Keratinocyte (primary cell): Measurements from ENCODE around the gene ETFA. TPM values are rescaled to one million over a fixed set of nuclear protein-coding genes. Genes with fewer than 3 reads are reported as not detected.

Experiments used
- DNase-seq: peaks from one replicate; pipeline ENCODE4 v3.0.0-alpha.2; 2011; ENCODE audit warnings: low read depth, missing footprints, low spot score
- FAIRE-seq: peaks from 2 replicates; lab custom pipeline; 2011; peaks lifted over from hg19 to GRCh38; lab: Jason Lieb, UNC
- H2AFZ ChIP-seq: 2 replicates; pipeline ENCODE4 v1.6.0; 2012; ENCODE audit warnings: low read length, control low read depth, inconsistent platforms; ENCODE audit not compliant: control insufficient read depth
- H3K27ac ChIP-seq: 2 replicates; pipeline ENCODE4 v1.5.1; 2011; ENCODE audit warnings: low read length; ENCODE audit not compliant: control insufficient read depth, insufficient read depth
- H3K27me3 ChIP-seq: 3 replicates; pipeline ENCODE4 v1.6.0; 2011; ENCODE audit warnings: low read length; ENCODE audit not compliant: control insufficient read depth, insufficient read depth; ENCODE audit errors: extremely low read depth
- H3K36me3 ChIP-seq, 2 experiments: 2 replicates in 1 of 2; 3 replicates in 1 of 2; pipeline ENCODE4 v1.5.1; 2011; ENCODE audit warnings: low read length in 2 of 2, mild to moderate bottlenecking in 1 of 2; ENCODE audit not compliant: control insufficient read depth in 2 of 2, insufficient read depth in 2 of 2; ENCODE audit errors: extremely low read depth in 1 of 2
- H3K4me1 ChIP-seq: 3 replicates; pipeline ENCODE4 v1.5.1; 2011; ENCODE audit warnings: low read length; ENCODE audit not compliant: control insufficient read depth, insufficient read depth; ENCODE audit errors: extremely low read depth
- H3K4me2 ChIP-seq: 3 replicates; pipeline ENCODE4 v1.6.0; 2011; ENCODE audit warnings: low read depth, low read length; ENCODE audit not compliant: control insufficient read depth, insufficient read depth; ENCODE audit errors: extremely low read depth
- H3K4me3 ChIP-seq, 3 experiments: fragments of 200-600 bp in 1 of 3; sonication (generic) in 1 of 3; 2 replicates in 2 of 3; 3 replicates in 1 of 3; pipeline ENCODE4 v1.5.1; 2011 to 2016; ENCODE audit warnings: low read length in 3 of 3, mild to moderate bottlenecking in 3 of 3, control low read depth in 2 of 3, inconsistent platforms in 1 of 3, low read depth in 1 of 3, mixed read lengths in 1 of 3, mixed run types in 1 of 3, moderate library complexity in 1 of 3; ENCODE audit not compliant: control insufficient read depth in 2 of 3, insufficient read depth in 2 of 3; ENCODE audit errors: extremely low read depth in 1 of 3
- H3K79me2 ChIP-seq: 2 replicates; pipeline ENCODE4 v1.6.0; 2012; ENCODE audit warnings: low read length; ENCODE audit not compliant: control insufficient read depth, insufficient read depth
- H3K9ac ChIP-seq: 3 replicates; pipeline ENCODE4 v1.6.0; 2011; ENCODE audit warnings: low read length; ENCODE audit not compliant: control insufficient read depth, insufficient read depth; ENCODE audit errors: extremely low read depth
- H3K9me1 ChIP-seq: 3 replicates; pipeline ENCODE4 v1.6.0; 2011; ENCODE audit warnings: low read length; ENCODE audit not compliant: control insufficient read depth, insufficient read depth; ENCODE audit errors: extremely low read depth
- H3K9me3 ChIP-seq: 2 replicates; pipeline ENCODE4 v1.5.1; 2012; ENCODE audit warnings: low read depth, low read length; ENCODE audit not compliant: control insufficient read depth
- H4K20me1 ChIP-seq: 3 replicates; pipeline ENCODE4 v1.6.0; 2011; ENCODE audit warnings: low read length; ENCODE audit not compliant: control insufficient read depth, insufficient read depth; ENCODE audit errors: extremely low read depth
- EZH2 ChIP-seq: IDR thresholded peaks from one replicate; pipeline ENCODE4 v1.6.1; 2012; ENCODE audit warnings: inconsistent platforms, mild to moderate bottlenecking, low read length, moderate library complexity
- dilution Hi-C: fragments of 300-500 bp; cut with MboI; formaldehyde crosslinking; loops from one replicate; pipeline ENCODE4 v1.7.0; 2020; ENCODE audit warnings: low sequenced_read_pairs; ENCODE audit not compliant: extremely low pct_ligation_motif_present
- polyA plus RNA-seq, 5 experiments: library from polyadenylated mRNA; depleted of rRNA in 3 of 5; stranded (reverse) in 3 of 5; stranded (forward) in 1 of 5; unstranded in 1 of 5; fragments of >200 nt; gene quantifications; 1 replicate in 1 of 5; 2 replicates in 3 of 5; 3 replicates in 1 of 5; pipeline versions ENCODE4 v1.2.1 to v1.2.3, GENCODE V29; 2011 to 2012; ENCODE audit warnings: missing spikeins in 2 of 5, low read depth in 1 of 5, low replicate concordance in 1 of 5
- TF ChIP-seq, protein P1 (sequence below), 3 experiments: IDR thresholded peaks in 1 of 3; conservative IDR thresholded peaks in 1 of 3; optimal IDR thresholded peaks in 1 of 3; 2 replicates in 2 of 3; 3 replicates in 1 of 3; pipeline versions ENCODE3 to v1.5.1; 2011; ENCODE audit warnings: low read length in 3 of 3, mild to moderate bottlenecking in 3 of 3, moderate library complexity in 2 of 3, control low read depth in 1 of 3, inconsistent platforms in 1 of 3; ENCODE audit not compliant: insufficient read depth in 2 of 3; ENCODE audit errors: extremely low read depth in 1 of 3

The ETFA gene
- polyA plus RNA-seq, 1 donor (not counting 4 experiments of a cell fraction or from before 2014, with no cell fraction given) = 230 TPM

DNA sequence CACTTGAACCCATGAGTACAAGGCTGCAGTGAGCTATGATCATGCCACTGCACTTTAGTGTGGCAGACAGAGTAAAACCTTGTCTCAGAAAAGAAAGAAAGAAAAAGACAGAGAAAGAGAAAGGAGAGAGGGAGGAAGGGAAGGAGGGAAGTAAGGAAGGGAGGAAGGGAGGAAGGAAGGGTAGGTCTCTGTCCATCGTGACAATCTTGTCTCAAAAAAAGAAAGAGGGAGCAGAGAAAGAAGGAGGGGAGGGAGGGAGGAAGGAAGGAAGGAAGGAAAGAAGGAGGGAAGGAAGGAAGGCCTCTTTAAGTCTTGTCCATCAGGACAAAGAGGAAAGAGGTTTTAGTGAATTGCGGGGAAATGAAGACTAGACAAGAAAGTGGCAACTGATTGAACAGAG is 122.2 kb downstream of the ETFA start:
- no peaks in the 10 kb centered on the region for H3K9me1 ChIP-seq
- FAIRE-seq = no peak
- peaks cover 5% of the 10 kb centered on the region for H3K27me3 ChIP-seq
- DNase-seq = no peak
- H3K9me3 ChIP-seq = no peaks in the 10 kb centered on the region
- H4K20me1 ChIP-seq = no peaks in the 10 kb centered on the region
- no peak for TF ChIP-seq EZH2
- TF ChIP-seq, protein P1, sequence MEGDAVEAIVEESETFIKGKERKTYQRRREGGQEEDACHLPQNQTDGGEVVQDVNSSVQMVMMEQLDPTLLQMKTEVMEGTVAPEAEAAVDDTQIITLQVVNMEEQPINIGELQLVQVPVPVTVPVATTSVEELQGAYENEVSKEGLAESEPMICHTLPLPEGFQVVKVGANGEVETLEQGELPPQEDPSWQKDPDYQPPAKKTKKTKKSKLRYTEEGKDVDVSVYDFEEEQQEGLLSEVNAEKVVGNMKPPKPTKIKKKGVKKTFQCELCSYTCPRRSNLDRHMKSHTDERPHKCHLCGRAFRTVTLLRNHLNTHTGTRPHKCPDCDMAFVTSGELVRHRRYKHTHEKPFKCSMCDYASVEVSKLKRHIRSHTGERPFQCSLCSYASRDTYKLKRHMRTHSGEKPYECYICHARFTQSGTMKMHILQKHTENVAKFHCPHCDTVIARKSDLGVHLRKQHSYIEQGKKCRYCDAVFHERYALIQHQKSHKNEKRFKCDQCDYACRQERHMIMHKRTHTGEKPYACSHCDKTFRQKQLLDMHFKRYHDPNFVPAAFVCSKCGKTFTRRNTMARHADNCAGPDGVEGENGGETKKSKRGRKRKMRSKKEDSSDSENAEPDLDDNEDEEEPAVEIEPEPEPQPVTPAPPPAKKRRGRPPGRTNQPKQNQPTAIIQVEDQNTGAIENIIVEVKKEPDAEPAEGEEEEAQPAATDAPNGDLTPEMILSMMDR (optimal IDR thresholded peaks at IDR 0.05 in 1 of 3, IDR thresholded peaks at IDR 0.05 in 1 of 3, conservative IDR thresholded peaks at IDR 0.05 in 1 of 3; ENCODE audit: extremely low read depth in 1 of 3, insufficient read depth in 2 of 3, low read length in 3 of 3) = no peak
- no peak overlapping the region for H3K4me3 ChIP-seq
- dilution Hi-C loops = no loop called here
- no peak overlapping the region for H2AFZ ChIP-seq
- H3K27ac ChIP-seq = no peak overlapping the region
- peaks cover 12% of the 10 kb centered on the region for H3K4me1 ChIP-seq
- H3K9ac ChIP-seq = no peak overlapping the region
- no peak overlapping the region for H3K4me2 ChIP-seq
- no peaks in the 10 kb centered on the region for H3K79me2 ChIP-seq
- H3K36me3 ChIP-seq = no peaks in the 10 kb centered on the region

DNA sequence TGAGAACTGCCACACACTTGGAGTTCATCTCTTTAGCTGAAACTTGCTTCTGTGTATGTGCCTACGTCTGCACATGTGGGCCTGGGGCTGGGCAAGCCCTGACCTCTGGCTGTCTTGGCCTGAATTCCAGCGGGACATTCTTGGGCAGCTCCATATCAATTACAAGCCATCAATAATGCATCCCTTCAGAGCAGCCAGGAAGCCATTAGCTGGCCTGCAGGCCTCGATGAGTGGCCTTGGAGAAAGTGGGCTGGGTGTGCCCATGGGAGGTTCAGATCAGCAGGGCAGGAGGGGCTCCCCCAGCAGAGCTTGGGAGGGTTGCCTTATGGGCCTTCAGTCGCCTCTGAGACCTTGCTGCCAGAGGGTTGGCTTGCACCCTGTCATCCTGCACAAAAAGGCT is 124.1 kb downstream of the ETFA start:
- H3K36me3 ChIP-seq = no peaks in the 10 kb centered on the region
- no peak overlapping the region for H3K4me3 ChIP-seq
- H3K9me1 ChIP-seq = no peaks in the 10 kb centered on the region
- no peak overlapping the region for H3K9ac ChIP-seq
- H4K20me1 ChIP-seq = no peaks in the 10 kb centered on the region
- H3K27me3 ChIP-seq = peaks cover 5% of the 10 kb centered on the region
- FAIRE-seq = no peak
- TF ChIP-seq, protein P1 (optimal IDR thresholded peaks at IDR 0.05 in 1 of 3, IDR thresholded peaks at IDR 0.05 in 1 of 3, conservative IDR thresholded peaks at IDR 0.05 in 1 of 3; ENCODE audit: extremely low read depth in 1 of 3, insufficient read depth in 2 of 3, low read length in 3 of 3) = no peak
- no peak for TF ChIP-seq EZH2
- H3K9me3 ChIP-seq = no peaks in the 10 kb centered on the region
- no peak overlapping the region for H3K27ac ChIP-seq
- H3K79me2 ChIP-seq = no peaks in the 10 kb centered on the region
- DNase-seq = no peak
- dilution Hi-C loops = no loop called here
- H3K4me1 ChIP-seq = peaks cover 12% of the 10 kb centered on the region
- no peak overlapping the region for H3K4me2 ChIP-seq
- no peak overlapping the region for H2AFZ ChIP-seq
